Stimulated activated CD8-positive, alpha-beta memory T cell treated with anti-CD3 and anti-CD28 coated beads, Interleukin-15, amount 100 ng/mL, for 4 hours (primary cell): ENCODE results near the gene GNPAT.

Experiments used
- DNase-seq, 2 donors: peaks; one replicate each; pipeline ENCODE4 v3.0.0-alpha.2; 2020; ENCODE audit warnings: low read depth in 2 of 2

GNPAT gene

DNA sequence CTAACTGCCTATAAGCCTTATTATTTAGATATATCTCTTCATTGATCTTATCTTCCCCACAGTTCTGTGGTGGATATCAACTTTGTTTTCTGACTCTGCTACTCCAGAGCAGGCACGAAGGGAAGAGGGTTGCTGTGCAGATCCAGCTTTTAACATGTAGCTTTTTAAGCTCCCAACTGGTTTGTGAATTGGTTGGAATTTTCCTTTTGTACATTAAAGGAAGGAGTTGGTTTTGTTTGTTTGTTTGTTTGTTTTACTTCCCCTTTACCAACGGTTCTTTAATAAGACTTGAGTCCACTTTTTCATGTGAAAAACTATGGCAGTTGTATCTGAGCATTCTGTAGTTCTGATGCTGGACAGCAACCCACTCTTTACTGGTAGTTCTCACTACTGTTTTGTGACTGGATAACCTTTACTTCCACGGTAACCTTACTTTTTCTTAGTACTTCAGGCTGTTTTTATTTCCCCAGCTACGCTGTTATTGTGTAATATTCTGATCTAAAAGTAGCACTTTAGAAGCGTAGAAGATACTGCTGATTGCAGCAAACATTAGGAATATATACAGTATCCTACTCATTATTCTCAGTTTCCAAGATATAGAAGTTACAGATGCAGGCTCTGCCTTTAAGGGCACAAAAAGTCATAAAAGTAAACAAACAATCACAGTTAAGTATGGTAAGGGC is 1.6 kb downstream of the GNPAT start:
- DNase-seq = no peak

DNA sequence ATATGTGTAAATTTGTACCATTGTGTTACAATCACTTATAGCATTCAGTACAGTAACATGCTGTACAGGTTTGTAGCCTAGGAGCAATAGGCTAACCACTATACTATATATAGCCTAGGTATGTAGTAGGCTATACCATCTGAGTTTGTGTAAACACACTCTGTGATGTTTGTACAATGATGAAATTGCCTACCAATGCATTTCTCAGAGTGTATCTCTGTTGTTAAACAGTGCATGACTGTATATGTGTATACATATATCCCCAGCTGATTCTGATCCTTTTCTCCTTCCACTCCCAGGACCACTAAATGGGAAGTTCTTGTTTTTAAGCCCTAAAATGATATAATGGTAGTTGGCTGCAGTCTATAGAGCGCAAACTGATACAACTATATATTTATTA is 7.8 kb downstream of the GNPAT start:
- DNase-seq = no peak

DNA sequence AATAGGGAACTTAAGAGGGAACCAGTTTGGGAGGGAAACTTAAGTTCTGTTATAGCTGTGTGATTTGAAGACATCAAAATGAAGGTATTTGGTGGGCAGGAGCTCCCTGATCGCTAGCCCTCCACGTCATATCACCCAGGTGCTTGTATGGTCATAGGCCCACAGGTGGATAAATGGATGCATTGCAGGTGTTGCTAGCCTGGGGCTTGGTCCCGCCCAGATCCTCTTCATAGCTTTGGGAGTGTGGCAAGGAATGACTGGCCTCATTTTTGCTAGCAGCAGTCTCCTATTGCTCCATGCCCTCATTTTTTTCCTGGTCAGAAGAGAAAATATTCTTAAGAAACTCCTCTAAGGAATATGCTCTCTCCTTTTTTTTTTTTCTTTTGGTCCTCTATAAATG is 11.3 kb downstream of the GNPAT start:
- DNase-seq = no peak

DNA sequence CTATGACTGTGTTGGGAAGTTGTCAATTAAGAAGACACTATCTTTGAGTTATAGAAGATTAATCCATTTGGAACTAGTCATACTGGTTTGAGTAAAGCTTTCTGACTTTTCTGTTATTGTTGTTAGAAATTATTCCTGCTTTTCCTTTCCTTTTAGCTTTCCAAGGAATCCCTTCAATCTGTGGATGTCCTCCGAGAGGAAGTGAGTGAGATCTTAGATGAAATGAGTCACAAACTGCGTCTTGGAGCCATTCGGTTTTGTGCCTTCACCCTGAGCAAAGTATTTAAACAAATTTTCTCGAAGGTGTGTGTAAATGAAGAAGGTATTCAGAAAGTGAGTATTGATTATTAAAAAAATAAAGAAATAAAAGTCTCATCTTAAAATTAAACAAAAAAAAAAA is 19.3 kb downstream of the GNPAT start:
- no peak for DNase-seq

DNA sequence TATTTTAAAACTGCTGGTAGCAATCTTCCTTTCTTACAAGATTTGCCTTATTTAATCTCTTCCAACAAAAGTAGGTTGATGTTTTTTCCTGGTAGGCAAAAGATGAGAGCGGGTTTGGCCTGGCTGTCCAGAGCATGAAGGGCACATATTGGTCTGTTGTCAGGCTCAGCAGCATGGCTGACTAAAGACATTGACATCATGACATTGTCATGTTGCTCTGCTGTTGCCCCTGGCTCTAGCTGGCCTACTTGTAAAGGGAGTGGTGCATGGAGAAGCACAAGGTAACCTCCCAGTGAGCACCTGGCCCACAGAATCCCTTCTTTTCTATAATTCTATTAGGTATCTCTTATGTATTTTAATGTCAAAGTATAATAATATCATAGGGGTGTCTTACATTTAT is 23.6 kb downstream of the GNPAT start:
- DNase-seq = no peak

DNA sequence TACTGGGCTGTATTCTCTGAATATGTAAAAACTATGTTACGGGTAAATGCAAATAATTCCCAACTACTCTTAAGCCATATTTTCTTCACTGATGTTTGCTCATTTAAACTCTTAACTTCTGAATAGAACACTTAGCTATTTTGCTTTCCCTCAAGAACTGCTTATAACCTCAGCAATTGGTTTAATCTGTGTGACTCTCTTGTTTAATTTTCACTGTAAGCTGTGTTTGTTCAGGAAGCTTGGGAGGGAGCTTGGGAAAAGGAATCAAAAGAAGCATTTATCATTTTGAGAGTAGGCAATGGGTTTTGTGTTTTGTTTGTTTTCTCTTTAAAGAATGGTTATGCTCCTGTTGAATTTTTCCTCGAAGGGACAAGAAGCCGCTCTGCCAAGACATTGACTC is 24.4 kb downstream of the GNPAT start:
- DNase-seq = no peak

DNA sequence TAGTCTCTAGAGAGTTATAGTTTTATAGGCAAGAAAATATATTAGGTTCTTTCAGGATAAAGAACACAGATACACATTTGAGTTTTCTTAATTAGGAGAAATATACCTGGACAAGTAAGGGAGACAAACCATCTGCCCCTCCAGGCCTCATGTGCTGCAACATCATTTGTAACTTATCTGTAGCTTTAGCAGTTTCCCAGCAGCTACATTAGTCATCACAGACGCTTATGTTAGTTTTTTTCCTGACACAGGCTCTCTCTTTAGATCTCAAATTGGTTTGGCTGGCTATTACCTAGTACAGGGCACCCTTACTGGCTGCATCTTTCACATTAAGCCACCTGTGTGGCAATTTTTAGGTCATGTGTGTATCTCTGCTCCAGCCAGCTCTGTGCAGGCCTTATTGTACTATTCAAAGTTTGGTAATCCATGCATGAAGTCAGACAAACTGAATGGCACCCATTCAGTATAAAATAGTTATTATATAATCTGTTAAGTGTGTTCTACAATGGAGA is 25.9 kb downstream of the GNPAT start:
- DNase-seq = no peak

DNA sequence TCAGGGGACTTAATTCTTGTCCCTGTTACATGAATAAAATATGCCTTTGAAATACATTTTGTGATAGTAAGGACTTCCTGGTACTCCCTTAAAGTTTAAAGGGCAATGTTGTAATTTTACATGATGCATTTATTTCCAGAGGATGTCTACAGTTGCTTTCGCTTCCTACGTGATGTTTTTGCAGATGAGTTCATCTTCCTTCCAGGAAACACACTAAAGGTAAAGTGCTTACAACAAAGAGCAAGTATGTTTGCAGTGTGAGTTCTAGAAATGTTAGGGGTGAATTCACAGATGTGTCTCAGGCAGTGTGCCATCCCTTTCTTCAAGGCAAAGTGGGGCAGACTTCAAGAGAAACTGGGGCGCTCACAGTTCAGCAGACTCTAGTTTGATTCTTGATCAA is 31.2 kb downstream of the GNPAT start:
- no peak for DNase-seq

DNA sequence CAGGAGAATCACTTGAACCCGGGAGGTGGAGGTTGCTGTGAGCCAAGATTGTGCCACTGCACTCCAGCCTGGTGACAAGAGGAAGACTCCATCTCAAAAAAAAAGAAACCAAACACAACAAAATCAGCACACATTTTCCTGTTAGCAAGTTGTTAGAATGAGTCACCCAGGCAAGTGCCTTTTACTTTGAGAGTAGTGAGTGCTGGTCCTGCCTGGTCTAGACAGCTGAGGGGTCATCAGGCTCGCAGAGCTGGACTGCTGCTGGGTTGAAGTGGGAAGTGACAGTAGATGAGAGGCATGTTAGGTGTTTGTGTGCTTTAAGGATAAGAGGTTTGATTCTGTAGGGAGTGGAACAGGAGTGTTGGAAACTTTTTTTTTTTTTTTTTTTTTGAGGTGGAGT is 31.9 kb downstream of the GNPAT start:
- DNase-seq = no peak

DNA sequence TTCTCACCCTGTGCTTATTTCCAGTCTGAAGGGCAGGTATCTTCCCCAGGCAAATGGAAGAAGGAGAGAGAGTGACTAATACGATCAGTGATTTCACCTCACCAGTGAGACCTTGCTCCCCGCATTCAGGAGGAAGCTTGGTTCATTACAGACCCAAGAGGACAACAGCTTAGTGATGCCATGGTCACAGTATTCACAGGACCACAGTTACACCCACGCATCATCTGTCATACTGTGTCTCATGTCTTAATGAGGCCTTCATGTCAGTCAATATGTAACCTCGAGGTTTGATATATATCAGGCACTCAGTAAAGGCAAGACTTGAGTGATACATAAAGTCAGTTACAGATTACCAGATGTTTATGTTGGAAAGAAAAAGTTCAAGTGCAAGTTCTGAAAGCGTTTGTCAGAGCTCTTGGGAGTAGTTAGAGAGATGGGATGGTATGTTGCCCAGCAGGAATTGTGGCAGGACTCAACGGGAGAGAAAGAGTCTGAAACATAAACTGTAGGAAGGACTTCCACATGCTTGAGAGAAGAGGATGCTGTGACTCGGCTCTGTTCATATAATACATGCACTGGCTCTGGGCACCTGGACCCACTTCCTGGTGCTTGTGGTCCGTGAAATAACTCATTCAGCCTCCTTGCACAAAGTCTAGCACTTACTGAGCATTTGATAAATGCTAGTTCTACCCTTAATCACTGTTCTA is 33.3 kb downstream of the GNPAT start:
- DNase-seq = no peak

DNA sequence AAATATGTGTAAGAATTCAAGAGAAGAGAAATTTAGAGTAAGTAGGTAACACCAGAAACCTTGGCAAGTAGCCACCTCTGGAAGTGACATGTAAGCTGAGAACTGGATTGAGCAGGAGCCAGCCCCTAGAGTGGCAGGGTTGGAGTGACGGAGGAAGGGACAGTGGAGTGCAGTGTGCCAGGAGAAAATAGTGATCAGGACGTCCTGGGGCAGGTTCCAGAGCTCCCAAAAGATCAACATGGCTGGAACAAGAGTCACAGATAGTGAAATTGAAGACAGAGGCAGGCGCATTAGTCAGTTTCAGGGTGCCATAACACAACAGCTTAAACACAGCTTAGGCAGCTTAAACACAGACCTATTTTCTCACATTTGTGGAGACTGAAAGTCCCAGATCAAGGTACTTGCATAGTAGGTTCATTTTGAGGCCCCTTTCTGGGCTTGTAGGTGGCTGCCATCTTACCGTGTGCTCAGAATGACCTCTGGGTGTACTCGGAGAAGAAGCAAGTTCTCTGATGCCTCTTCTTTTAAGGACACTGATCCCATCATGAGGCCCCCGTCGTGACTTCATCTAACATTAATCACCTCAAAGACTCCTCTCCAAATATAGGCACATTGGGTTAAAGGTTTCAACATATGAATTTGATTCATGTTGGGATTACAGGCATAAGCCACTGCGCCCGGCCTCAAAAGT is 37.2 kb downstream of the GNPAT start:
- DNase-seq = no peak

DNA sequence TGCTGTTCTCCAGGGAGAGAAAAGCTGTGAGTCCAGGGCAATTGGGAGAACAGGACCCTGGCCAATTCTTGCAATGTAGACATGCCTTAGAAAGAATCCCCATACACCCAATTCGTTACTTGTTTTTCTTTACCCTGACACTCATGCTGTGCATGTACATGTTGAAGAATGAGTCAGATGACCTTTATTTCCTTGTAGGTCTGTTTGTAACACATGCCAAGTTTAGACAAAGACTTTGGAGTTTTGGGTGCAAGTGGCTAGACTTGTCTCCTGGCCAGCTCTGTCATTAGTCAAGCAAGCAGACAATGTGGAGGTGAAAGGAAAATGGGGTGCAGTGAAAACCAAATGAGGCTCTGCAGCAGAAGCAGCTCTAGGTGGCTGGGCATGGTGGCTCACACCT is 38.1 kb downstream of the GNPAT start:
- DNase-seq = no peak

DNA sequence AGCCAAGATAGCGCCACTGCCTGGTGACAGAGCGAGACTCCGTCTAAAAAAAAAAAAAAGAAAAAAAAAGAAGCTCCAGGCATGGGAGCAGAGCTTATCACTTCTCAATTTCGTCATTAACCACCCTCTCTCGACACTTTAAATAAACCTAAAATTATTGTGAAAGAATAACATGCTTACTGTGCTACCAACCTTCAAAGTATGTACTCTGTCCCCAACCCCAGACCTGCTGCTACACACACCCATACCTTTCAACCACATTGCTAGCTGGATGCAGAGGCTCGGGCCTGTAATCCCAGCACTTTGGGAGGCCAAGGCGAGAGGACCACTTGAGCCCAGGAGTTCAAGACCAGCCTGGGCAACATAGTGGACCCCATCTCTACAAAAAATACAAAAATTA is 38.7 kb downstream of the GNPAT start:
- no peak for DNase-seq

DNA sequence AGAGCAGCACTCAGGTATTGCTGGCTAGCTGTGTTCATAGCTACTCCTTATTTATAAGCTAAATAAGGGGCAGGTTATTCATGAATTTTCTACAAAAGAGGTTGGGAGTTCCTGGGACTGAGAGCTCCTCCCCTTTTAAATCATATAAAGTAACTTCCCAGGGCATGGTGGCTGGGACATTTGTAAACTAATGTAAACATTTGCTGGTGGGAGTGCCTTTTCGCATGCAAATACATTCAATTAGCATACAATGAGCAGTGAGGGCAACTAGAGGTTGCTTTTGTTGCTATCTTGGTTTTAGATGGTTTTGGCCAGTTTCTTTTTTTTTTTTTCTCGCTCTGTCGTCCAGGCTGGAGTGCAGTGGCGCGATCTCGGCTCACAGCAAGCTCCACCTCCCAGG is 43.4 kb downstream of the GNPAT start:
- DNase-seq = no peak

DNA sequence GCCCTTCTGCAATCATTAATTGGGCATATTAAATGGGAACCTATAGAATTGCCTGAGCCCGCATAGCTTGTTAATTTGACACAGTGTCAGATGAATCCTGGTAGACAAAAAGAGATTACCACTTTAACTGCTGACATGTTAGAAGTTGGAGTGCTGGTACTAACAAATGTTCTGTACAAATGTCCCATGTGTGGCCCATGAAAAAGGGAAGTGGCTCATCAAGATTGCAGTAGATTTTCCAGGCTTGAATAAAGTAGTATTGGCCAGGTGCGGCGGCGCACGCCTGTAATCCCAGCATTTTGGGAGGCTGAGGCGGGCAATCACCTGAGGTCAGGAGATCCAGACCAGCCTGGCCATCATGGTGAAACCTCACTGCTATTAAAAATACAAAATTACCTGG is 45.6 kb downstream of the GNPAT start:
- no peak for DNase-seq

DNA sequence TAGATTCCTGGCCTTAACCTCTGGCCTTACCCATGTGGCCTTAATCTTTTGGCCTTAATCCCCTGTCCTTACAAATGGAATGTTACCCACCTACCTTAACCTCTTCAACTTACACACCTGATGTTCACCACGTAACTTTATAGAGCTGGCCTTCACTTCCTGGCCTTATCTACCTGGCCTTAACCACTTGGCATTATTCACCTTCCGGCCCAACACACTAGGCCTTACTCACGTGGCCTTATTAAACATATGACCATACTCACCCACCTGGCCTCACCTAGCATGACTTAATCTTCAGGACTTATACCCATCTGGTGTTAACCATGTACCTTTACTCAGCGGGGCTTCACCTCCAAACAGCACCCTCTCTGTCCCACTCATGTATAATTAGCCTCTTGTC is 54.9 kb downstream of the GNPAT start:
- DNase-seq = no peak

DNA sequence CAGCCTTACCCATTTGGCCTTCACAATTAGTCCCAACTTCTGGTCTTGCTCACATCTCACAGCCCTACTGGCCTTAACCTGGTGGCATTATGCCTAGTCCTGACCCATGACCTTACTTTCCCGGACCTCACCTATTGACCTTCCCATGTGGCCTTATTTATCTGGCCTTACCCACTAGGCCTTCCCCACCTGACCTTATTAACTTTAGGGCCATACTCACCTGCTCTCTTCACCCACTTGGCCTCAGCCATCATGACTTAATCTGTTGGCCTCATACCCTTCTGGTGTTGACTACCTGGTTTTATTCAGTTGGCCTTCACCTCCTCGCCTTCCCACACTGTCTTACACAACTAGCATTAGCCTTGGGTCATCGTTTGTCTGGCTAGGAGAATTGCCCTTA is 61.0 kb downstream of the GNPAT start:
- no peak for DNase-seq

DNA sequence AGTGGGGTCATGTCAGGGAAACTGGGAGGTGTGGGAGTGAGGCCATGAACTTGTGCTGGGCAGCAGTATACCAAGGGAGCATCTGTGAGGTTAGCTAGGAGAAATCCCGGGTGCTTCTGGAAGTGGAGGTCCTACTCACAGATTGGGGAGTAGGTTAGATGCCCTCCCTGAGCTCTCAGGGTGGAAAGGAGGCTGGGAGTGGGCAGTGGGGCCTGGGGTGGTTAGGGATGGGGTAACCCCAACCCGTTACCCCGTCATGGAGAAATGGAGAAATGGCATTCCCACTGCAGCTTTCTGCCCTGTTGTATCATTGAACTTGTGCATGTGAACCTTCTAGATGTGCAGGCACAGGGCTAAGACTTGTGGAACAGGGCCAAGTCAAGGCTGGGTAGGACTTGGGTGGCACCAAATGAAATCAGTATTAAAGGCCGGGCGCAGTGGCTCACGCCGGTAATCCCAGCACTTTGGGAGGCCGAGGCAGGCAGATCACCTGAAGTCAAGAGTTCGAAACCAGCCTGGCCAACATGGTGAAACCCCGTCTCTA is 69.5 kb downstream of the GNPAT start:
- no peak for DNase-seq

DNA sequence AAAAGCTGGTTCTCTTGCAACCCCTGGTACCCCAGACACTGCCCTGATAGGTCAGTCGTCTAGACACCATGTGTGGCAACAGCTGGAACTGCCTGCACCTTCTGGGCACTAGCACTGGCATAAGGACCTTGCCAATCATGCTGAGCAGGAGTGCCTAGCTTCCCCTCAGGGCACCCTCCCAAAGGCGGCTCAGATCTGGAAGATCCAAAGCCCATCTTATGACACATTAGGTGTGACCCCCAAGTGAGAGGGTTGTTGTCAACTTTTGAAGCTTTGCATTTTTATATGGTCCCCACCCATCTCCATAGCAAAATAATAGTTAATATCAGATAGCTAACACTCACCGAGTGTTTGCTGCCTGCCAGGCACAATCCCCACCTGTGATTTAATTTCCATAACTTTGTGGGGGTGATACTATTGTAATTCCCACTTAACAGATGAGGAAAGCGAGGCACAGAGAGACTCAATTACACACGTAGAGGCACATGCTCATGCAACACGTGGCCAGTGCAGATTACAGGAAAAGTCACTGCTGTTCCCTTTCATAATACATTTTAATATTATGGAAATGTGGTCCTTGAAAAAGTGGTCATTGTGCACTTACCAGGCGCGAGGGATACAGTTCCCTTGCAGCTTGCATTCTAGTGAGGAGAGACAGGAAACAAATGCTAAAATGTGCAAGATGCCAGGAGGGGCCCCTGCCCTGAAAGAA is 70.9 kb downstream of the GNPAT start:
- DNase-seq = no peak

DNA sequence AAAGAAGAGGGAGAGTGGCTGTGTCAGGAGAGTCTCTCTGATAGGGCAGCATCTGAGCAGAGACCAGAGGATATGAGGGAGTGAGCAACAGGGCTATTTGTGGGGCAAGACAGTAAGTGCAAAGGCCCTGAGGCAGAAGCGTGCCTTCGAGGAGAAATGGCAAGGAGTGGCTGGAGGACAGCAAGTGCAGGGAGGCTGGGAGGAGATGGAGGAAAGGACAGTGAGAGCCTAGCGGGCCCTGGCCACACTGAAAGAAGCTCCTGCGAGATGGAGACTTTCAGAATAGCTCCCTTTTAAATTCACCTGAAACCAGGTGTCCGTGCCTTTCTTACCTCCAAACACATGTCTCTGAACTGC is 71.4 kb downstream of the GNPAT start:
- no peak for DNase-seq

DNA sequence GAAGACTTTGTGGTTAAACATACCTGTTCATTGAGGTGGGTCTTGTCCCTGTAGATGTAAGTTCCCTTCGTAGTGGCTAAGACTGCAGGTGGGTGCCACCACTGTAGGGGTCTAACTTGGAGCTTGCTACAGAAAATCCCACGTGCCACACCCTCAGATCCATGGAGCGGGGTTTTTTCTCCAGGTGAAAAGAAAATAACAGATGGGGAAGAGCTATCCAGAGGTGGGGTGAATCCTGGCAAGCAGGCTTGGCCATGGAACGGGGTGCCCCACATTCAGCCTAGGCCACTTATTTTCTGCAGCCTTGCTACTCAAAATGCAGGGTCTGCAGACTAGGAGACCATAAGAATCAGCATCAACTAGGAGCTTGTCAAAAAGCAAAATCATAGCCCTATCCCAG is 72.6 kb downstream of the GNPAT start:
- no peak for DNase-seq

DNA sequence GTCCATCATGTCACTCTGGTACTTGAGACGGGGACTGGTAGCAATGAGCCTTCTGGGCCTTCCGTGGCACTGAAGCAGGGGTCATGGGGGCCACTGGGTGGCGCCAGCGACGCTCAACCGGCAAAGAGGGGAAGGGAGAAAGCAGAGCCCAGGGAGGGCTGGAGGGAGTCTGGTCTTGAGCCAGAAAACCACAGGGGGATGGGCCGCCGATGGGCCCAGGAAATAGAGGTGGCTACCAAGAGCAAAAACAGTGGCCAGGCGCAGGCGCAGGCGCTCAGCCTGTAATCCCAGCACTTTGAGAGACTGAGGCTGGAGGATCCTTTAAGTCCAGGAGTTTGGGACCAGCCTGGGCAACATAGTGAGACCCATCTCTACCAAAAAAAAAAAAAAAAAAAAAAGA is 74.9 kb downstream of the GNPAT start:
- DNase-seq = no peak
